HT1080 (cell line): ENCODE results near the gene ACSS1. TPM values are rescaled to one million over a fixed set of nuclear protein-coding genes. Genes with fewer than 3 reads are reported as not detected.

Experiments used
- DNase-seq: peaks from one replicate; pipeline ENCODE4 v3.0.0-alpha.2; 2015; ENCODE audit warnings: low read depth
- total RNA-seq: library from RNA; depleted of rRNA; stranded (reverse); fragments of >200 nt; shearing (Covaris generic); gene quantifications from 2 replicates; pipeline ENCODE4 v1.2.3, GENCODE V29; 2014

The ACSS1 gene
- total RNA-seq, 1 experiment from 2014 or later, result 0.08 TPM

DNA sequence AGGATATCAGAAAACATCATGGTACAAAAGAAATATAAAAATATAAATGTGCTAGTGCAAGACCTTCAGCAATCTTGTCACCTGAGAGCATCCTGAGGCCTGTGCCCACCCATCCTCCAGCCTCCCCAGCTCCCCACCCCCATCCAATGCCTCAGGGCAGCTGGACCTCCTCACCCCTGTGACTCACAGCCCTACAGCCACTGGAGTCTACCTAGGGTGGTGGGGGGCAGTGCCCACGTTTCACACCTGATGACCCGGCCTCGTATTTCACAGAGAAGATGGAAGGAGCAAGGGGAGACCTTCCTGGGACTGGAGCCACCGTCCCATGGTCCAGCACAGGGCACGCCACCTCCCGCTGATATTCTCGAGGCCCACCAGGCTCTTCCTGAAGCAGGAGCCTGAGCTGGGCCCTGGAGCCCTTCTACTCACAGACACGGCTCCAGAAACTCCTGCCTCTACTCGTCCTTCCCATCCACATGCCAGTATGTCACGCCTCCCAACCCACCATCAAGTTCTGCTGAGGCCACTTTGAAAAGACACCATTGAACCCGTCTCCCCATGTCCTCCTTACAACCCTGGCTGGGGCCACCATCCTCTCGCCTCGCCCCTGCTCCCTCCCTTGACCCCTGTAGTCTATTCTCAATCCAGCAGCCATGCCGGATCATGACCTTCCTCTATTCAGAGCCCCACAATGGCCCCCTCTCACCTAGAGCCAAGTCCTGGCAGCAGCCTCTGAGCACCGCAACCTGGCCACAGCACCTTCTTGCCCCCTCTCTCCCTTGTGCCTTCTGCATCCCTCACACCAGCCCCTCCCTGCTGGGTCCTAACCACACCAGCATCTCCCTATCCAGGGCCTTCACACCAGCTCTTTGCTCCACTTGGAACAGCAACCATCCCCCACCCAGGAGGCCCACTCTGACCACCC, 78.6 kb downstream of the ACSS1 start:
- no peak for DNase-seq

DNA sequence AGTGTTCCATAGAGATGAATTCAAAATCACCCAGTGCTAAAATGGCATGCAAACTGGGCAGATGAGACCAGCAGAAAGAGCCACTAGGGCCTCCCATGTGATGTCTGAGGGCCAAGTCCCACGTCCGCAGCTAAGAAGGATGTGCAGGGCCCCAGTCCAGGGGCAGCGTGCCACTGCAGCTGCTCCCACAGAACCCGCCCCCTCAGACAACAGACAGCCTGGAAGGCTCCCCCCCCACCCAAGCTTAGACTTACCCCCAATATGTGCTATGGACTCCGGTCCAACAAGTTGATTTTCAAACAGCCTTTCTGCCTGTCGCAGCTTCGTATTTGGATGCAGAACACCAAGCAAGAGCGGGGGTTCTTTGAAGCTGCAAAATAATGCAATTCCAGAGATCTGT, 79.4 kb downstream of the ACSS1 start:
- no peak for DNase-seq

DNA sequence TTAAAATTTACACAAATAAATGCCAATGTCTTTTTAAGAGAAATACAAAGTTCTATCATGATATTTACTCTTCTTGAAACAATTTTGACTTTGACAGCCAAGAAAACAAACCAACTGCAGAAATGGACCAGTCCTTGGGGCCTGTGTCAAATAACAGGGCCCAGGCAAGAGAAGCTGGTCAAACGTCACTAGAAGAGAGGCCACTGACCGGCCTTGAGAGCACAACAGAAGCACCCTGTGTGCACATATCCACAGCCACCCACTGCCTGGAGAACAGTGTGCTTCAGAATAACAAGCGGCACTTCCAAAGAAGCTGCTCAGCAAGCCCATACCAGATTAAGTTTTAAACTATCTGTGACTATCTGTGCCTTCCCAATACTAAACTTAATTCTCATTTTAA, 80.1 kb downstream of the ACSS1 start:
- DNase-seq, result no peak

DNA sequence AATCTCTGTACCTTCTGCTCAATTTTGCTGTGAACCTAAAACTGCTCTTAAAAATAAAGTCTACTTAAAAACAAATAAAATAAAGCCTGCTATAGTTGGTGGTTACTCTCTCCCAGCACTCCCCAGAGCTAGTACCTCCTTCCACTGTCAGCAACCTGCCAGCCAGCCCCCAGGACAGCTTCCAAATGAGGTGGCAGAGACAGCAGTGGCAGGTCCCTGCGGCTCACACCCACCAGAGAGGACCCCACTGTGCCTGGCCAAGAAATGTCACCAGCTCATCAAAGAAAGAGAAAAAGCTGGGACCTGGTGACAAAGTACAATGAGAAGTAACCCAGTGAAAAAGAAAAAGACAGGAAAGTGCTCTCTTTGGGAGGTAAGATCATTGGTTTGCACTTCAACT, 80.6 kb downstream of the ACSS1 start:
- no peak for DNase-seq

DNA sequence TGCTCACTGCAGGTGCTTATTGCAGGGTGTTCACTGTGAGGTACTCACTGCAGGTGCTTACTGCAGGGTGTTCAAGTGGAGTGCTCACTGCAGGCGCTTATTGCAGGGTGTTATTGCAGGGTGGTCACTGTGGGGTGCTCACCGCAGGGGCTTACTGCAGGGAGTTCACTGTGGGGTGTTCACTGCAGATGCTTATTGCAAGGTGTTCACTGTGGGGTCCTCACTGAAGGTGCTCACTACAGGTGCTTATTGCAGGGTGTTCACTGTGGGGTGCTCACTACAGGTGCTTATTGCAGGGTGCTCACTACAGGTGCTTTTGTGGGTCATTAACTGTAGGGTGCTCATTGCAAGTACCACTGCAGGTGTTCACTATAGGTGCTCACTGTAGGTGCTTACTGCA, 85.6 kb downstream of the ACSS1 start:
- DNase-seq, result no peak

DNA sequence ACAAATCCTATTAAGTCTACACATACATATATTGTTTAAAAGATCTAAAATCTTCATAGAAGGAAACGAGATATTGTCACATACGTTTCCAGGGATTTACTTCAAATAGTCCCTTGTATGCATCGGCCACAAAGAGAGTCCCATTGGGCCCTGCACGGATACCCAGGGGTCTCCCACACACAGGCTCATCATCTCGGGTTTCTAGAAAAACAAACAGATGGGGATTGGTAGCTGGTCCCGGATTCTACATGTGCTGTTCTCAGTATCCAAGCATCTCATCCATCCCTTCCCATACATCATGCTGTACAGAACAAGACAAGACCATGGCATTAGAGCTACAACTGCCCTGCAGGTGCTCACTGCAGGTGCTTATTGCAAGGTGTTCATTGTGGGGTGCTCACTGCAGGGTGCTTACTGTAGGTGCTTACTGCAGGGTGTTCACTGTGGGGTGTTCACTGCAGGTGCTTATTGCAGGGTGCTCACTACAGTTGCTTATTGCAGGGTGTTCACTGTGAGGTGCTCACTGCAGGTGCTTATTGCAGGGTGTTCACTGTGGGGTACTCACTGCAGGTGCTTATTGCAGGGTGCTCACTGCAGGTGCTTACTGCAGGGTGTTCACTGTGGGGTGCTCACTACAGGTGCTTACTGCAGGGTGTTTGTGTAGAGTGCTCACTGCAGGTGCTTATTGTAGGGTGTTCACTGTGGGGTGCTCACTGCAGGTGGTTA, 86.4 kb downstream of the ACSS1 start:
- no peak for DNase-seq

DNA sequence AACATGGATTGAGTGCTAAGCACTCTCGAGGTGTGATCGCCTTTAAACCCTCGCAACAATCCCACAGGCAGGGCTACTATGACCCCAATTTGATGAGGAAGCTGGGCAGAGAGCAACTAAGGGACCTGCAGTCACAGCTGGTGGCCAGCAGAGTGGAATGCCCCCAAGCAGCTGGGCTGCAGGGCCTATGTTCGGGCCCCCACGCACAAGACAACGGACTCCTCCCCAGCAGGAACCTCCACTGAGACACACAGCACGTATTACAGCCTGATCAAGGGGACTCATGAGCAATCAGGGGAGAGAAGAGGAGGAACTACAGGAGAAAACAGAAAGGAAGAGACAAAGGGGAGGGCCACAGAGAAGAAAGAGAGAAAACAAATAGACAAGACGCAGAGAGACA, 87.2 kb downstream of the ACSS1 start:
- no peak for DNase-seq

DNA sequence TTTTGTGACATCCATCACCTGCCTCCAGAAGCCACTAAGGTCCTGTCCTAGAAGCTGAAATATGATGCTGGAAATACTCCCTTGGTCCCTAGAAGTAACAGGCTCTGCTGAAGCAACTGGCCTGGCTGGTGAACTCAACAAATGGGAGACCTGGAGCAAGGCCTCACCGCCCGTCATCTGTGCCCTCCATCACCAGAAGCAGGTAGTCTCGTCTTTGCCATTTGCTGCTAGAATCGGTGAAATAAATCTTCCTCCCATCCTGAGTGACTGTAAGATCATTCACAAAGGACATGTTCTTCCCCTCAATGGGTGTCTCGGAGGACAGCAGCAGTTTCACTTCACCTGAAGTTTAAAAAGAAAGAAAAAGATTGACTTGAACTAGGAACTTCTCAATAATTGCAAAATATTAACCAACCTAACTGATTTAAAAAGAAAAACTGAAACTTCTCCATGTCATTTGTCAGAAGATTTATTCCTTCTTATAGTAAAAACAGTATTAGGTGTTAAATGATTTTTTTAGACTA, 87.8 kb downstream of the ACSS1 start:
- DNase-seq, result no peak

DNA sequence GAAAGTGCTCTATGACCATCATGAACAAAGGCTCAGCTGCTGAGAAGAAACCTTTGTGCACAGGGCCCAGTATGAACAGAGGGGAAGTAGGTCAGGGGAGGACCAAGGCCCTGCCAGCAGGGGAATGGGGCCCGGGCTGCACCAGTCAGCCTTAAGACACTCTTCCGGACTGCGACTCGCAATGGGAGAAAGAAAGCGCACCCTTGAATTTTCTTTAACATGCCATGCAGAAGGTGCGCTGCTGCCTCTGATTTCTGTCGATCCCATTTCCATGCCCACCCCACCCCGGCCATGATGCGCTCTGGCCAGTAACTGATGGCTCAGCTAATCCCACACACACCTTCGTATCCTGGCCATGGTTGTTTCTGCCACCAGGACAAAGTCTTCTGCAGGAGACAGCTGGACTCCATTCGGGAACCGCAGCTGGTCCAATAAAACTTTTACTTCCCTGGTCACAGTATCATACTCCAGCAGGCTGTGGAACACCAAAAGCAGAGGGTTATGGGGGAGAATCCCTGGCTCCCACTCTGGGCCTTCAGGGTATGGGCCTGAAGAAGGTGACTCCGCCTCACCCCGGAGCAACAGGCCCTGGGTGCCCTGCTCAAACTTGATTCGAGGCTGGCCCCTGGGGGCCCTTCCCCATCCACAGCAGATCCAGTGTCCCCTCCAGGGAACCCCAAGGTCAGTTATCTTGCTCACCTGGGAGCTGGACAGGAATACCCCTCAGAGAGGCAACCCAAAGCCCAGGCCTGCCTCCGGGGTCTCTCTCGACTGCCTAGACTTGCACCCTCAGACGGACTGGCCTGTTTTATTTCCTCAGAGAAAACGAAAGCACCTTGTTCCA, 88.5 kb downstream of the ACSS1 start:
- DNase-seq, result no peak

DNA sequence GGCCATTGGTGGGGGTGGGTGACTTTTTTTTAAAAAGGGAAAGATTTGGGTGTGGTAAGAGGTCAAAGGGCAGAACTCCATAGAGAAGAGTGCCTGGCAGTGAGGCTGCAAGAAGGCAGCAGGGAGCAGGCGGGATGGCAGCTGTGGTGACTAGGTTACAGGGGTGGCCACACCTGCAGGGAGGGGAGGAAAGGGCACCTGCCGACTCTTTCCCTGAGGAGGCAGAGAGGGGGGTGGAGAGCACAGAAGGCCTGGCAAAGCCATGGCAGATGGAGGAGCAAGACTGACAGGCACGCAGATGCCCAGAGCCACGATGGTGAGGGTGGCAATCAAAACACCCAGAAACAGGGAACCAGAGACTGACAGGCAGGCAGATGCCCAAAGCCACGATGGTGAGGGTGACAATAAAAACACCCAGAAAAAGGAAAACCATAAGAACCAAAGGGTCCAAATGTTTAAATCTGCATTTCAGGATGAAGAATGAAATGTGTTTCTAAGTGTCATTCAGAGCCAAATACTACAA, 89.6 kb downstream of the ACSS1 start:
- no peak for DNase-seq

DNA sequence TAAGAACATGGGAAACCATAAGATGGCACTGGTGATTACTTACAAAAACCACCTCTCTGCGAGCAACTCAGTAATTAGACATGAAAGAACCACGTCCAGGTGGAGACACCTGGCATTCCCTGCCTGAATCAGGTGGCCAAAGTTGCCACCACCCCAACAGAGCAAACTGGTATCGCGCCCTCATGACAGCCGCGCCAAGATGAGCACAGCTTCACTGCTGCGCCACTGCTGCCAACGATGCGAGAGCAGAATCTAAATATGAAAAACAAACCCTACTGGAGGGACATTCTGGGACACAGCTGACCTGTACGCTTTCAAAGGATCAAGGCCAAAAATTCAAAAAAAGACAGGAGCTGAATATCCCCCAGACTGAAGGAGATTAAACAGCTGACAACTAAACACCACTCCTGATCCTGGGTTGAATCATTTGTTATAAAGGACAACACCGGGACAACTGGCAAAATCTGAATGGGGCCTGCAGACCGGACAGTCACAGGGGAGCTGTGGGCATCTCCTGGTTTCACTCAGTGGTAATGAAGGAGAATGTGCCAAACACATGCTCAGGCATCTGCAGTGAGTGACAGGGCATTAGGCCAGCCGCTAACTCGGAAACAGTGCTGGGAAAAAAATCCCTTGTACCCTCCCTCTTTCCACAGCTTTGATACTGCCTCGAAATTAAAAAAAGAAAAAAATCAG, 91.5 kb downstream of the ACSS1 start:
- DNase-seq, result no peak

DNA sequence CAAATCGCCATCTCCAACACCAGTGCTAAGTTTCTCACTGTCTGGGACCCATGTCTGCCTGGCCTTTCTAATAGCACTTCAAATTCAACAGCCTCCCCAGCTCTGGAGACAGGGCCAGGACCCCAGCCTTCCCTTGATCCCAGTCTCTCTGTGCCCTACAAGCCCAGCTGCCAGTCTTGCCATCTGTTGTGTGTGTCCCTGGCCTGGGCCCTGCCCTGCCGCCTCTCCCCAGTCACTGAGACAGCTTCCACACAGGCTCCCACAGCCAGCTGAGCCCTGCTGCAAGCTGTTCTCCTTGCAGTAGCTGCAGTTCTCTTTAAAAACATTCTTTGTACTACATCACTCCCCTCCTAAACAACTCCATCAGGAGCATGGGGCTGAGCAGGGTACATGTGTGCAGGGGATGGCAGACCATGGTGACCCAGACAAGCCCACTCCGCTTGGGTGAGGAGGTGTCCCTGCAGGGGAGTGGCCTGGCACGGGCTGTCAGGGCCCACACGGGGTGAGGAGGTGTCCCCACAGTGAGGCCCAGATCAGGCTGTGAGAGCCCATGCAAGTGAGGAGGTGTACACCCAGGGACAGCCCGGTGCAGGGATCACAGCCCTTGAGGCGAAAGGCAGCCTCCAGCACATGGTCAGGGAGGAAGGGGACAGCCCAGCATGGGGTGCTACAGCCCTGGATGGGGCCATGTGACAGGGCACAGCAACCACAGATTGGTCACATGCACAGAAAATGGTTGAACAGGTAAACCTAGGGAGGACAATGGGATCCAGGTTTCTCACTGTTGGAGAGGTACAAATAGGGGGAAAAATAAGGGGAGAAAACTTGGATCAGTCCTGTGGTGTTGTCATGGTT, 92.6 kb downstream of the ACSS1 start:
- no peak for DNase-seq

DNA sequence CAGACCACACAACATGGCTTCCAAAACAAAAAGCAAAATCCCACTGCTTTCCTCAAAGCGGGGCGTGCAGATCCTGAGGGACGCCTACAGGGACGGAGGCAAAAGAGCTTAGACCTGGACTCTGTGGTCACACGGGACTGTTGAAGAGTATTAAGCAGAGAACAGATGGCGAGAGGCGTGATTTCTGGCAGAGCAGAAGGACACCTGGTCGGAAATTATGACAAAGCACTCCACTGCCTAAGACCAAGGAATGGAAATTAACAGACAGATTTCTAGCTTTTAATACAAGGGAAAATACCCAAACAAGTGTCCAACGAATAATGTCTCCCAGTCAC, 93.5 kb downstream of the ACSS1 start:
- no peak for DNase-seq

DNA sequence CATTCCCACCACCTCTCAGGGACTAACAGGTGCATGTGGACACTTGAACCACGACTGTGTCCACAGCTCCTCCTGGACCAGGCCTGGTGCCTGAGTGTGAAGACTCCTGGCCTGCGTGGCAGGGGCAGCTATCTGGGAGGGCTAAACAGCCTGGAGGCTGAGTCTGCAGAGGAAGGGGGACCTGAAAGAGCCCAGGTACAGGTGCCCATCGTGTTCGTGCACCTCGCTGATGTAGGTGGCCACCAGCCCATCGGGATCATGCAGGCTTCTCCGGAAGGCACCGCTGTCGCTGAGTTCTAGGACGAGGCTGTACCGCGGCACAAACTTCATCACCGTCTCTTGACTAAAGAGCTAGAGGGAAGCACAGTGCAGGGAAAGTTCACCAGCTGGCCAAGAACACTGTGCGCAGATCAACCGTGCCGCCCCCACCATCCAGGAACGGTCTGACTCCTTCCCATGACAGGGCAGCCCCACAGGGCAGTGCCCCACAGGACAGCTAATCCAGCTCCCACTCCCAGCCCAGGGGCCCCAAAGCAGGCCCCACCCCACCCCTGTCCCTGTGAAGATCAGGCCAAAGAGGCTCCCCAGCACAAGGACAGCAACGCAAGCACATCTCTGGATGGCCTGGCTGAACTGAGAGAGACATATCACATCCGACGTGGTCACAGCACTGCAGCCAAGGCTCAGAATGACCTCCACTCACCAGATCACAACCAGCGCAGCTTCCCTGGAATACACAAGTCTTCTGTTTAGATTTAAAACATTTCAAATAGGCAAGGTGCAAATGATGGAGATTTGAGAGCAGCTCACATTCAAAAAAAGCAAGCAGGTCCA, 94.0 kb downstream of the ACSS1 start:
- DNase-seq, result no peak

DNA sequence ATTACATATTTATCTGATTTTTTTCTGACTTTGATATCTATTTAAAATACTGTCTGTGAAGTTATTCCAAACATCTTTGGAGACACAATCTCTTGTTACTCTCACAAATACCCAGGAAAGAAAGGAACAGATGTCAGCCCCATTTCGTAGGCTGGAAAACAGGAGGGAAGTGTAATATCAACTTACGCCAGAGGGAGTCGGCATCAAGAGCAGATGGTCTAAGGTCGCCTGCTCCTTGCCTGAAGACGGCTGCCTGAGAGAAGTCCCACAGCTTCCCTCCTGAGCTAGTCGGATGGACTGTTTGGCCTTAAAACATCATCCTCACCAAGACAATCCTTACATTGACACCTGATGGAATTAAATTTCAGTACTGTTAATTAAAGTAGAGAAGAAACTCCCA, 95.4 kb downstream of the ACSS1 start:
- DNase-seq, result no peak

DNA sequence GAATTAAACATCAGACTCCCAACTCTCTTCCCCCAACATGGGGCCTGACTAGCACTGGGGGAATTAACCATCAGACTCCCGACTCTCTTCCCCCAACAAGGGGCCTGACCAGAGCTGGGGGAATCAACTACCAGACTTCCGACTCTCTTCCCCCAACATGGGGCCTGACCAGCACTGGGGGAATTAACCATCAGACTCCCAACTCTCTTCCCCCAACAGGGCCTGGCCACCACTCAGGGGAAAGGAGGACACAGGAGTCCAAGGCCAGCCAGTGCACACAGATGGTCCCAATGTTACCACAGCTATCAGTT, 95.8 kb downstream of the ACSS1 start:
- no peak for DNase-seq

DNA sequence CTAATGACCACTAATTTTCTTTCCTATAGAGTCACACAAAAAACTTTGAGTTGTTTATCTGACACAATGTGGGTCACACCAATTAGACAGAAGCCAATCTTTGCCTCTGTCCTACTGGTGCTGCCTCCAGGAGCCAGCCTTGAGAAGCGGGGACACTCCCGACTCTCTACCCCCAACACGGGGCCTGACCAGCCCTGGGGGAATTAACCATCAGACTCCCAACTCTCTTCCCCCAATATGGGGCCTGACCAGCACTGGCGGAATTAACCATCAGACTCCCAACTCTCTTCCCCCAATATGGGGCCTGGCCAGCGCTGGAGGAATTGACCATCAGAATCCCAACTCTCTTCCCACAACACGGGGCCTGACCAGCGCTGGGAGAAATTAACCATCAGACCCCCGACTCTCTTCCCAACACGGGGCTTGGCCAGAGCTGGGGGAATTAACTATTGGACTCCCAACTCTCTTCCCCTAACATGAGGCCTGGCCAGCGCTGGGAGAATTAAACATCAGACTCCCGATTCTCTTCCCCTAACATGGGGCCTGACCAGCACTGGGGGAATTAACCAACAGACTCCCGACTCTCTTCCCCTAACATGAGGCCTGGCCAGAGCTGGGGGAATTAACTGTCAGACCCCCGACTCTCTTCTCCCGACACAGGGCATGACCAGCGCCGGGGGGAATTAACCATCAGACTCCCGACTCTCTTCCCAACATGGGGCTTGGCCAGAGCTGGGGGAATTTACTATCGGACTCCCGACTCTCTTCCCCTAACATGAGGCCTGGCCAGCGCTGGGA, 96.4 kb downstream of the ACSS1 start:
- no peak for DNase-seq

DNA sequence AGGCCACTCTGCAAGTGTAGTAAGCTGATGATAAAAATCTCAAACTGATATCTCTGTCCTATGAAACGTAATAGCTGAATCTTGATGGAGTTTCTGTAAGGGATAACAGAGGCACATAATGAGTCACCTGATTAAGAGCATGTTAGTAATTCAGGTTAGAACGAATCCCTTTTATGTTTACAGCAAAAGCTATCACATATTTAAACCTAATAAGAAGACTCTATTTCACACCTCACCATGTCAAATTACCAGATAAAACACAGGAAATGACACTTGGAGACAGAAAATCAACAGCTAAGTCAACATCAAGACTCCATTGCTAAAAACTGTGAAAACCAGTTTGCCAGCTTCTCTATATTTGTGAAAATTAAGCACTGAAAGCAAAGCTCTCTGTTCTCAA, 97.1 kb downstream of the ACSS1 start:
- no peak for DNase-seq
